Lower lobe of right lung (tissue), 2 donors: ENCODE results near the gene MT1X. TPM values are rescaled to one million over a fixed set of nuclear protein-coding genes. Genes with fewer than 3 reads are reported as not detected.

Experiments used
- ATAC-seq, 2 donors: fragments of 200-7000 bp; cut with Tn5 transposase; one replicate each; pipeline ENCODE4 v1.9.1; 2020 to 2022; ENCODE audit warnings: mild to moderate bottlenecking in 2 of 2, moderate library complexity in 2 of 2
- DNase-seq: peaks from one replicate; pipeline ENCODE4 v3.0.0-alpha.2; 2020
- H3K27ac ChIP-seq: fragments of 200-600 bp; one replicate; pipeline ENCODE4 v1.8.0; 2022
- H3K27me3 ChIP-seq: fragments of 200-600 bp; one replicate; pipeline ENCODE4 v1.8.0; 2022; ENCODE audit warnings: low read depth
- H3K36me3 ChIP-seq: fragments of 200-600 bp; one replicate; pipeline ENCODE4 v1.8.0; 2022; ENCODE audit warnings: mild to moderate bottlenecking
- H3K4me1 ChIP-seq: fragments of 200-600 bp; one replicate; pipeline ENCODE4 v1.8.0; 2022
- H3K4me3 ChIP-seq: fragments of 200-600 bp; one replicate; pipeline ENCODE4 v1.8.0; 2022; ENCODE audit warnings: mild to moderate bottlenecking
- H3K9me3 ChIP-seq: fragments of 200-600 bp; one replicate; pipeline ENCODE4 v1.8.0; 2022
- CTCF ChIP-seq: fragments of 200-600 bp; IDR thresholded peaks from one replicate; pipeline ENCODE4 v1.8.0; 2022; ENCODE audit warnings: antibody characterized with exemption, mild to moderate bottlenecking
- intact Hi-C: fragments of 100-400 bp; cut with DNase I; formaldehyde crosslinking; loops from one replicate; pipeline ENCODE4 v1.11.0; 2022
- long read RNA-seq: library from polyadenylated mRNA; unstranded; transcript quantifications from one replicate; pipeline ENCODE4 v2.0.0, GENCODE V29; 2021
- total RNA-seq: library from RNA; stranded (reverse); fragmentation: NEBNext Ultra II Directional; extraction: Animal tissue kit (Norgen Biotek cat#: 25700); gene quantifications from one replicate; pipeline ENCODE4 v1.2.1, GENCODE V29; 2021
- donor health status: DM: no; HTN: yes; CAD: no; lungs with severe emphysema.

The MT1X gene
- 95.7 TPM for total RNA-seq
- long read RNA-seq, transcript MT1X-201 (3 exons, 450 nt): major isoform, 7 of 9 reads
- long read RNA-seq, partial matches to known transcripts: 0 of 9 reads
- long read RNA-seq, other reads (novel, unspliced or antisense): 1 of 9 reads

GRCh38 chr16:56681939-56682702, at the start of gene MT1X:
Gene MT1X, plus strand, starts transcription at chr16:56682470. Its CDS starts 71 bp downstream, at chr16:56682541.
- ATAC-seq: peak; percentile 99
- H3K27me3 ChIP-seq: peaks cover 2% of the 10 kb centered on the region
- no peaks in the 10 kb centered on the region for H3K36me3 ChIP-seq
- no peaks in the 10 kb centered on the region for H3K9me3 ChIP-seq
- DNase-seq: peak; percentile 94
- peak; percentile 7 for TF ChIP-seq CTCF
- H3K27ac ChIP-seq: peak within 1 kb of the TSS; percentile 84
- H3K4me3 ChIP-seq: peak within 1 kb of the TSS; percentile 68
- intact Hi-C loops: no loop called here
- peaks cover 22% of the 10 kb centered on the region for H3K4me1 ChIP-seq

GRCh38 chr16:56632848-56633365, 49.4 kb upstream of the MT1X start:
- intact Hi-C loops: no loop called here
- TF ChIP-seq CTCF: no peak
- Histone ChIP-seq H3K4me1 (peaks cover 30% of the 10 kb centered on the region), H3K27ac (peak overlapping the region; percentile 78), H3K36me3 (no peaks in the 10 kb centered on the region), H3K9me3 (no peaks in the 10 kb centered on the region), H3K27me3 (peaks cover 53% of the 10 kb centered on the region), H3K4me3 (peak overlapping the region; percentile 61)
- DNase-seq (no peak), ATAC-seq (peak; percentile 4 to 10)

GRCh38 chr16:56633535-56633934, 48.7 kb upstream of the MT1X start:
- DNase-seq (no peak), ATAC-seq (no peak)
- H3K4me1 ChIP-seq: peaks cover 36% of the 10 kb centered on the region
- TF ChIP-seq CTCF: no peak
- intact Hi-C loops: no loop called here
- no peaks in the 10 kb centered on the region for H3K9me3 ChIP-seq
- no peaks in the 10 kb centered on the region for H3K36me3 ChIP-seq
- peak overlapping the region; percentile 78 for H3K27ac ChIP-seq
- peak overlapping the region; percentile 61 for H3K4me3 ChIP-seq
- peaks cover 59% of the 10 kb centered on the region for H3K27me3 ChIP-seq

GRCh38 chr16:56634715-56635440, 47.4 kb upstream of the MT1X start:
- peaks cover 42% of the 10 kb centered on the region for H3K4me1 ChIP-seq
- intact Hi-C loops: no loop called here
- ATAC-seq: no peak
- peak overlapping the region; percentile 25 for H3K4me3 ChIP-seq
- H3K27me3 ChIP-seq: peaks cover 71% of the 10 kb centered on the region
- H3K9me3 ChIP-seq: no peaks in the 10 kb centered on the region
- H3K36me3 ChIP-seq: no peaks in the 10 kb centered on the region
- DNase-seq: no peak
- TF ChIP-seq CTCF: no peak
- no peak overlapping the region for H3K27ac ChIP-seq

GRCh38 chr16:56635441-56635967, 46.8 kb upstream of the MT1X start:
- Histone ChIP-seq H3K4me3 (peak overlapping the region; percentile 25), H3K4me1 (peaks cover 42% of the 10 kb centered on the region), H3K9me3 (no peaks in the 10 kb centered on the region), H3K36me3 (no peaks in the 10 kb centered on the region), H3K27ac (no peak overlapping the region), H3K27me3 (peaks cover 71% of the 10 kb centered on the region)
- no peak for TF ChIP-seq CTCF
- ATAC-seq (no peak), DNase-seq (no peak)
- intact Hi-C loops: no loop called here
